GM18907 (cell line): ENCODE data around the gene CEP170.
"Not testable (repeated sequence)": the region's sequence is repeated elsewhere in the genome, so short reads cannot be mapped to it uniquely, and the experiment has no call there.

Experiments
- ATAC-seq: cut with Tn5 transposase; IDR thresholded peaks from one replicate; pipeline ENCODE4 v1.9.1; 2021; ENCODE audit warnings: mild to moderate bottlenecking, moderate library complexity; ENCODE audit not compliant: unreplicated experiment

Gene CEP170

DNA sequence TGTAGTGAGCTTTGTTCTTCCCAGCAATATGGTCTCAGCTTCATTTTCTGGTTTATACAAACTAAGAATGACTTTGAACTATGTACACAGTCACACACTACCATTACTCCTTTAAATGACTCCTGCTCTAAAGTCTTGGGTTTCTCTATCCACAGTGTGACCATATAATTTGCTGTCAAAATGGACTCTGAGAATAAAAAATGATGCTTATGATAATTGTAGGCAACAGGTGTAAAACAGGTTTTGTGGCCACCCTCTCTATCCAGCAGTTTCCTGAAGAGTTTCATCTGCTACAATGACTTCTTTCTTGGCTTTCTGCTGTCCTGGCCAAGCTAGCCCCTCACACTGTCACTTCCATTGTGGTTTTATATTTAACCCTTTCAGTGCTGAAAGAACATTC lies 71.4 kb downstream of the CEP170 start:
- not testable (repeated sequence) for ATAC-seq

DNA sequence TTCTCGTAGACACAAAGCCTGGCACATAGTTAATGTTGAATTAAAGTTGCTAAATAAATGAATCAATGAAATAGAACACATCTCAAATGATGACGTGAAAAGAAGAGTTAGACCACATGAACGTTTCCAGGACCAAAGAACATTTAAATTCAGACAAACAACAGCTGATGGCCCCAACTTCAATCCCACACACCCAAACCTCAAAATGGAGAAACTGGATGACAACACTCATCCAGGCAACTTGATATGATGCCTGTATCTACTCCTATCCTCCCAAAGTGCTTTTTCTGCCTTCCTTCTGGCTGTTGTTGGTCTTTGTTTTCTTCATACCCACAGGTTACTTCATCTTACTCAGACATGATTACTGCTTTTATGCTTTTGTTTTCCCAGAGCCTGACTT lies 71.9 kb downstream of the CEP170 start:
- ATAC-seq: not testable (repeated sequence)

DNA sequence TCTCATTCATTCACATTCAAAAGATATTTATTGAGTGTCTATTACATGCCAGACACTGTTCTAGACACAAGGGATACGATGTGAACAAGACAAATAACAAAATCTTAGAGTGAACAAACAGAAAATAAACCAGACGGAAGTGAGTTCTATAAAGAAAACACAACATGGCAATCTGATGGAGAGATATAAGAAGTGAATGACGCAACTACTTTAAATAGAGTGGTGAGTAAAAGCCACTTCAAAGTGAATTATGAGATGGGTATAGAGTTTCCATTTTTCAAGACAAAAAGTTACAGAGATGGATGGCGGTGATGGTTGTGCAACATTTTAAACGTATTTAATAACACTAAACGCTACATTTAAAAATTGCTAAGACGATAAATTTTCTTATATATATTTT lies 75.4 kb downstream of the CEP170 start:
- no peak for ATAC-seq

DNA sequence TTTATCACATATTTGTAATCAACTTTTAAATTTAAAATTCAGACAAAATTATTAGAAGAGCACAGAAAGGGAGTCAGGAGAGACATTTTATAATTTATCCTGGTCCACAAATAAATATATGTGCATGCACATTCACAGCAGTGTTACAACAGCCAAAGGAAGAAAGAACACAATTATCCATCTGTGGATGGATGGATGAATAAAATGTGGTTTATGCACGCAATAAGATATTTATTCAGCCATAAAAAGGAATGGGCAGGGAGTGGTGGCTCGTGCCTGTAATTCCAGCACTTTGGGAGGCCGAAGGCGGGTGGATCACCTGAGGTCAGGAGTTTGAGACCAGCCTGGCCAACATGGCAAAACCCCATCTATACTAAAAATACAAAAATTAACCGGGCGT lies 77.3 kb downstream of the CEP170 start:
- ATAC-seq: not testable (repeated sequence)

DNA sequence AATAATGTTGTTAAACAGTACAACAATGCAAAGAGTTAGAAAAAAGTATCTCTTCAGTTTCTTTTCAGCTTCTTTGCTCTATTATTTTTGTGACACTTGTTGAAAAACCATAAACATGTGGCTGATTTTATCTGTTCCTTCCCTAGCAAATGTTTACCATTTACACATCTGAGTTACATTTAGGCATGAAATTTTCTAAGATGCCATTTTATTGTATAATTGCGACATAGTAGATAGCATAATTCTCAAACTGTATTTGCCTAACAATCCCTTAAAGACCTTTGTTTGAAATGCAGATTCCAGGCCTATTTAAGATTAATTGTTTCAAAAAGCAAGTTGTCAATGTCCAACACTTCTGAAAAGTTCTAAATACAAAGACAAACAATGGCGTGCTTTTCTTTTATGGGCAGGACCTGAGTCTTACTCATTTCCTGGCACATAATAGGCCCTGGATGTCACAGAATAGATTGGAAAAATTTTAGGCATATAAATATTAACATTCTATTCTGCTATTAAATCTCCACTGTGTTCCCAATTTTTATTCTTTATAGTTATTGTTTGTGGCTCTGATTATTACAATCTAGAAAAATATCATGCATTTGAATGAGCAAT lies 81.2 kb downstream of the CEP170 start:
- ATAC-seq: not testable (repeated sequence)

DNA sequence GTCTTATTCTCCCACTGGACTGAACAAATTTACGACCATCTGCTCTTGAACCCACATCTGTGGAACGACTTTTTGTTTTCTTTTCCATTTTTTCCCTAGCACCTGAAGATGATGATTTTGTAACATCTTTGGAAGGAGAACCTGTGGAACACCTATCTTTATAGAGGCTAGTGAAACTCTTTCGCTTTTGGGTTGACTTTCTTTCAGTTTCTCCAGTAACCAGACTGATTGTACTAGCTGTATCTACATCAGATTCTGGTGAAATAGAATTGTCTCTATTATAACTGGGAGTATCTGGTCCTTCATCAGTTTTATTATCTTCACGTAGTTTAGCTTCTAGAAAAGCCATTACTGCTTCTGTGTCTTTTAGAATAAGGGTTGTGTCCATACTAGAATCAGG lies 90.2 kb downstream of the CEP170 start:
- not testable (repeated sequence) for ATAC-seq

DNA sequence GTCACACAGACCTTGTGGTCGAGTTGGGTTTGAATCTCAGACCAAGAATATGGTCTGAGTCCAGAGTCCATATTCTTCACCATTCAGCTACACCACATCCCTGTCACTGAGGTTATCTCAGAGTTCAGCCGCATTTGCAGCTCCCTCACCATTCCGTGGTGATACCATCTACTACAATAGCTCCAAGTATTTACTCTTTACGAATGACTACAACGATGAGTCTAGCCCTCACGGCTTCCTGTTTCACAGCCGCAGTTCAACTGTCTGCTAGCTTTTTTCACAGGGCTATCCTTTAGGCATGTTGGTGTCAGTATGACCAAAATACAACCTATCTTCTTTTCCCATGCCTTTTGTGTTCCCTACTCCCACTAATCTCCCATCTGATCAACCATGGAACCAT lies 104.2 kb downstream of the CEP170 start:
- ATAC-seq: not testable (repeated sequence)

DNA sequence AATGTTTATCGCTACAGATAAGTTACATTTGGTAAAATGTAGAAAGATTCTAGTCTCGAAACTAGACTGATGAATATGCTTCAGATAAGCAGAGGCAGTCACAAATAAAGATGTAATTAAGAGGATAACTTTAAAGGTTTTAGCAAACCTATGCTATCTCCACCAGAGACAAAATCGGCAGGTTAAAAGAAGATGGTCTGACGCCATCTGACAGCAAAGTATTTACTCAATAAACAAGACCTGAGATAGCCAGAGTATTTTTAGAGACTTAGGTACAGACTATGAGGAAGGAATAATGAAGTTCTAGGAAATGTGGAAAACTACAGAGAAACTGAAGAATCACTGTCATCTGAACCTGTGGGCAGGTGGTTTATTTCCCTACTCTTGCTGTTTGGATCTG lies 106.0 kb downstream of the CEP170 start:
- not testable (repeated sequence) for ATAC-seq

DNA sequence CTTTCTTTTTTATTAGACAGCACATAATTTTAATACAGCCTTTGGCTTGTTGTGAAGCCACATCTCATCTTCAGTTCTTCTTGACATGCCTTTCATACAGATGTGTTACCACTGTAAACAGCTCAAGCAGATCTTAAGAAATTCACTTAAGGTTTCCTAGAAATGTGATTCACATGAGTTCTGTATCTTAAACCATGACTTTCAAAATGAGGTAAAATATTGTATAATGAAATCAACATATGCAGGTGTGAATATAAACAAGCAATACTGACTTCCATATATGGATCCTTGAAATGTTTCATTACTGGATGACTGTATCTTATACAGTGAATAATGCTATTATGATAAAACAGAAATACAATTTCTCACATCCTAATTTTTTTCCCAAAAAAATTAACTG lies 107.7 kb downstream of the CEP170 start:
- not testable (repeated sequence) for ATAC-seq

DNA sequence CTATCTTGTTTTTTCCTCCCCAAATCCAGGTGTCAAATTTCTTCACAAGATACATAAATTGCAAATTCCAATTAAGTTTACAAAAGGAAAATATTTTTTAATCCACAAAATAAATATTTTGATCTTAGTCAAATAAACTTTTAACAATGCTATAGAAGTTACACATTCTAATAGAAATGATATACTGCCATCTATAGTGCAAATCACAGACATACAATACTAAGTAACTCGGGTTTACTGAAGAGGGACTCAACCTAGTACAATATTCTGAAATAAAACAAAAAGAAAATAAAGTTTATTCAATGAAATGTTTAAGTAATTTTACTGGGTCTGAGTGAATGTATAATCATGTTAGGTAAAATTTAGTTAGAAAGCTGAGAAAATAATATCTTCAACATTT lies 114.6 kb downstream of the CEP170 start:
- not testable (repeated sequence) for ATAC-seq

DNA sequence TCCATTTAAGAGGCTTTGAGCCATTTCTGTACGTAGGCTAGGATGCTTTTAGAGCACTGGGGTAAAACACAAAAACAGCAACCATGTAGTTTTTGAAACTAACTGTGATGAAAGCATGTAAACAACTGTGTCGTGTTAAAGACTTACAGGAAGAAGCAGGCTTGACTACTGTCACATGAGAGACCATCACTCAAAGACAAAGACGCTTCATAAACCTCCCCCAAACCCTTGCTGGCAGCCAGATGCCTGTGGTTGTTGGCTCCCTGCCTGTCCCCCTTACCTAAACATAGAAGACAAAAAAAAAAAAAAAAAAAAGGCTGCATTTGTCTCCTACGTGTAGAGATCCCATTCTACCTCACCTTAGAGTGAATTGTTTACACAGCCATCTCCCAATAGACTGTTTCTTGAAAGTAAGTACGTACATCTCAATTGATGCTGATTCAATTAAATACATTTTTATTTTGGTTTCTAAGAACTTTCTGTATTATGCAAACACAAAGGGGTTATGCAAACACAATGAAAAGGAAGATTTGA lies 132.1 kb downstream of the CEP170 start:
- ATAC-seq: not testable (repeated sequence)

DNA sequence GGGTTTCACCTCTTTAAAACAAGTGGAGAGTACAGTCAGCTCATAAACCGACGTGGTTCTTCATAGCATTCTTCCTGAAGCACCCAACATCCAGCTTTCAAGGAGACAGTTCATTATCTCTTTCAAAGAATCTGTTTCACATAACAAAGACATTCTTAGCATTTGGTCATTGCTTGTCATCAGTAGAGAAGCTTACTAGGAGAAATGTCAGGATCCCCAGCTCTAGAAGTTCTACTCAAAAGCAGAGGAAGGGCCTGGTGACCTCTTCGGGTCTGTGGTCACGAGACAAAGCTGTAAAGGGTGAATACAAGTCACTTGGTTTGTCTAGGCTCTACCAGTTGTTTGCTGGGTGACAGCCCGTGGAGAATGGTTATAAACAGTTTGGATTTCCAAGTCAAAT lies 133.1 kb downstream of the CEP170 start:
- ATAC-seq: not testable (repeated sequence)

DNA sequence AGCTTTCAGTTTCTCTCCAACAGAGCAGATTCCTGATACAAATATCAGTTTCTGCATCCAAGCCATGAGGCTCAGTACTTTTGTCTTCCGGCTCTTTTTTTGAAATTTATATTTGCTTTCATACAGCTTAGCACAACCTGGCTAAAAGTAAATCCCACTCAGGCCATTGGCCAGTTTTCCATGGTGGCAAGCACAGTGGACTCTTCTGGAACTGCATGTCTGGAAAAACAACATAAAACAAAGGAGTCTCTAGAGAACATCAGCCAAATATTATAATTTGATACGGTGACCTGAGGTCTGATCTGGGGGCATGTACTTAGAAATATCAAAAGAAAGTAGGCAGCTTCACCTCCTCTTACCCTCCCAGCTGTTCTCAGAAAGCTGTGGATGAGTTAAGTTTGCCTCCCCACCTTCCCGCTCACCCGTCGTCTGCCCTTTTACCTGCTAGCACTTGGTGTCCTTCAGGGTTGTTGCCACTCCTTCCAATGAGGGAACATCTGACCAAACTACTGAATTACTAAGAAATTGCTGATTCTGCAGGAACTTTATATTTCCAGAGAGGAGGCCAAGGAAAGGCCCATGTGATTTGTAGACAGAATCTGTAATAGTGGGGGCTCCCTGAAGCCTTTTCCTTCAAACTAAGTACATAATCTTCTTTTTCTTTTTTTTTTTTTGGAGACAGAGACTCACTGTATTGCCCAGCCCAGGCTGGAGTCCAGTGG lies 136.3 kb downstream of the CEP170 start:
- ATAC-seq: not testable (repeated sequence)

DNA sequence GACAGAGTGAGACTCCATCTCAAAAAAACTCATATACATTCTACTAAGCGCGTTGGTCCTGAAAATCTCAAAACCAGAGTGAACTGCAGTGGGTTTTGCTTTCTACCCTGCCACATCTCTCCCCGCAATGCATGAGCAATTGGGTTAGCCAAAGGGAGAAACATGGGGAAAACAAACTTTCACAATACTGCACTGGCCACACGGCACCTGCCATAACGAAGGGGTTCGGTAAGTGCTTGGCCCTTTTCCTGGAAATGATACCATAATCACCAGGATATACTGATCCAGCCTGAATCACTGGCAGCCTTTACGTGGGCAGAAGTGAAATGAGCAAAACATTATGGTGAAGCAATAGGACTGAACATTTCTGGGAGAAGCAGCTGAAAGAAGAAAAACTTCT lies 138.9 kb downstream of the CEP170 start:
- ATAC-seq: not testable (repeated sequence)

DNA sequence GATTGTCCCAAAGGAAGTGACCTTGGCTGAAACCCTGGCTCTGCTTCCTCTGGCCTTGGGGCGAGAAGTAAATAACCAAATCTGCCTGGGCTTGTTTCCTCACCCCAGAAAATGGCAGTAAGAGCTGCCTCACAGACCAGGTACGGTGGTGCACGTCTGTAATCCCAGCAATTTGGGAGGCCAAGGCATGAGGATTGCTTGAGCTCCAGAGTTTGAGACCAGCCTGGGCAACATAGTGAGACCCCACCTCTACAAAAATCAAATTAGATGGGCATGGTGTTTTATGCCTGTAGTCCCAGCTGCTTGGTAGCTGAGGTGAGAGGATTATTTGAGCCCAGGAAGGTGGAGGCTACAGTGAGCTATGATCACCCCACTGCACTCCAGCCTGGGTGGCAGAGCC lies 140.3 kb downstream of the CEP170 start:
- not testable (repeated sequence) for ATAC-seq

DNA sequence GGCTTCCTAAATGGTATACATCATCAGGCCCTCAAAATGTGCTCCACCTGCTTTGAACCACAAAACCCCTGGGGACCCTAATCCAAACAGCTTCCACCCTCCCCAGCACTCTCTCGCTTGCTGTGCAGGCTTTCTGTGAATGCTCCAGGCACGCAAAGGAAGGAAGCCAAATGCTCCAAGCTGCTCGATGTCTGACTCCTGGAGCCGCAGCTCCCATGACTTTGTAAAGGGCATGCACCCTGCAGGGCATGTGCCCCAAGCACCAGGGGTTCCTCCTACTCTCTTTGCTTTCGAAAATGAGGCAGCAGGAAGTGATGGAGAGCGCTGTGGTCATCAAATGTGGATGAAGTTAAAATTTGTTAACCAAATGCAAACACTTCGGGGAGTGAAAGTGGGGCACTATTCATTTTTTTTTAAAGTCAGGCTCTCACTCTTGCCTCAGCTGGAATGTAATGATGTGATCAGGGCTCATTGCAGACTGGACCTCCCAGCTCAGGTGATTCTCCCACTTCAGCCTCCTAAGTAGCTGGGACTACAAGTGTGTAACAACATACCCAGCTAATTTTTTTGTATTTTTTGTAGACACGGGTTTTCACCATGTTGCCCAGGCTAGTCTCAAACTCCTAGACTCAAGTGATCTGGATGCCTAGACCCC lies 140.9 kb downstream of the CEP170 start:
- ATAC-seq: peak; percentile 91

DNA sequence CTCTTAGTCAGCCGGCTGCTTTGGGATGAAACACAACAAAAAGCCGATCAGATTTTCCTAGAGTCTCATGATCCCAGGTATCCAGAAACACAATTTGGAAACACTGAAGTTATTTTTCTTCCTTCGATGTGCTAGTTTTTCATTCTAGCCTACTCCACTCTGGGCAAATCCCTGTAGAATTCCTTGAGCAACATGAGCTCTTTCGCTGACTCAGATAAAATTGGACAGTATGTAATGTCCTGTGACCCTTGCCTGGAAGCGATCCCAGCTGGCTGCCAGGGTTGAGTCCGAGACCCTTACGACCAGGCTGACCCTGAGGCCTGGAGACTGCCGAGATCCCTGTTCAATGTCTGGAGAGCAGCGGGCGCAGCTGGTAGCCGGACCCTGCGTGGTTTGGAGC lies 147.9 kb downstream of the CEP170 start:
- not testable (repeated sequence) for ATAC-seq

DNA sequence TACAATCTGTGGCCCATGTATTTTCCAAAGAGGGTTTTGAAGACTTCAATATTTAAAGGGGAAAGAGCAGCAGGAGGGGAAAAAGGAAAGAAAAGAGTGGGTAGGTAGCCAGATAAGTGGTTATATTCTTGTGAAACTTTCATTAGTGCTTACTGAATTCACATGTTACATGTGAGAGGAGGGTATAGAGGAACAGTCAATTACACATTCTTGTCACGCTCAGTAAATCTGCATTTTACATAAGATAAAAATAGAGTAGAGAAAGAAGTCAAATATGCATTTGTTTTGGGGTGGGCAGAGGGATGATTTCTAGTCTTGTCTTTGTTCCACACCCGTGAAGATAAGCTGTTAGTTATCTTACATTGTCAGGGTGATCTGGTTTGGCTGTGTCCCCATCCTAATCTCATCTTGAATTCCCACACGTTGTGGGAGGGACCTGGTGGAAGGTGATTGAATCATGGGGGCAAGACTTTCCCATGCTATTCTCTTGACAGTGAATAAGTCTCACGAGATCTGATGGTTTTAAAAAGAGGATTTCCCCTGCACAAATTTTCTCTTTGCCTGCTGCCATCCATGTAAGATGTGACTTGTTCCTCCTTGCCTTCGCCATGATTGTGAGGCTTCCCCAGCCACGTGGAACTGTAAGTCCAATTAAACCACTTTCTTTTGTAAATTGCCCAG lies 149.3 kb downstream of the CEP170 start:
- ATAC-seq: not testable (repeated sequence)

DNA sequence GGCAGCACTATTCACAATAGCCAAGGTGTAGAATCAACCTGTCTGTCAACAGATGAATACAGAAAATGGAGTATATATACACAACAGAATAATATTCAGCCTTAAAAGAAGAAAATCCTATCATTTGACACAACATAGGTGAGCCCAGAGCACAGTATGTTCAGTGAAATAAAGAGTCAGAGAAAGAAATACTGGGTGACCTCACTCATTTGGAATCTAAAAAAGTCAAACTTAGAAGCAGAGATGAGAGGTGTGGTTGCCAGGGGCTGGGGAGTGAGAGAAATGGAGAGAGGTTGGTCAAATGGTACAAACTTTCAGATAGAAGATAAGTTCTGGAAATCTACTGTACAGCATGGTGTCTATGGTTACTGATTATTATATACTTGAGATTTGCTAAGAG lies 150.0 kb downstream of the CEP170 start:
- ATAC-seq: not testable (repeated sequence)

DNA sequence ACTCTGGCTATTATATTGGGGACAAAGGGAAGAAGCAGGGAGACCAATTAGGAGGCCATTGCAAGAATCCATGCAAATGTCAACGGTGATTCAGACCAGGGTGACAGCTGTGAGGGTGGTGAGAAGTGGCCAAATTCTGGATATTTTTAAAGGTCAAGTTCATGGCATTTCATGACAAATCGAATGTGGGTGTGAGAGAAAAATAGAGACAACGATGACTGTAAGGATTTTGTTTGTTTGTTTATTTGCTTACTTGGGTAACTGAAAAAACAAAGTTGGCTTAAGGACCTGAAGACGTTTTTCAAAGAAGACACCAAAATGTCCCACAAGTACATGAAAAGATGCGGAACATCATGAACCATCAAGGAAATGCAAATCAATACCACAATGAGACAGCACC lies 150.6 kb downstream of the CEP170 start:
- not testable (repeated sequence) for ATAC-seq

DNA sequence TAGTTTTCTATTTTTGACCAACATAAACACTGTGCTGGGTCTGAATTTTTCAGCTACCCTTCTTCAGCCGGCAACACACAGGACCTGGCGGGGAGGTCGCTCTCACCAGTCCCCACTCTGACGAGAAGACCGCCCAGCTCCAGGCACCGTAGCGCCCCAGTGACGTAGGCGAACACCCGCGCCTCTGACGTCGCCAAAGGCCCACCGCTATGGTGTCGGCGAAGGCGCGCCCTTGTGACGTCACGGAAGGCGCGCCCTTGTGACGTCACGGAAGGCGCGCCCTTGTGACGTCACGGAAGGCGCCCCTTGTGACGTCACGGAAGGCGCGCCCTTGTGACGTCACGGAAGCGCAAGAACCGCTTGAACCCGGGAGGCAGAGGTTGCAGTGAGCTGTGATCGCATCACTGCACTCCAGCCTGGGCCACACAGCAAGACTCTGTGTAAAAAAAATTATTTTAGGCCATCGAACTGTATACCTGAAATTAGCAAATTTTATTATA lies 153.5 kb downstream of the CEP170 start:
- peak; percentile 97 for ATAC-seq
